ENCODE data around the gene NSUN3. TPM values are rescaled to one million over a fixed set of nuclear protein-coding genes. Genes with fewer than 3 reads are reported as not detected.

The NSUN3 gene
- total and polyA plus RNA-seq, 10 of the 15 experiments (the other 5 are each of a cell fraction or from before 2014, with no cell fraction given) = 9.1 to 20.3 (median 11.7) TPM

GRCh38 chr3:94028093-94028837, 34.6 kb upstream of the NSUN3 start, which contains the start of gene STX19:
TSS of gene STX19 (minus strand) at chr3:94028597. CDS start at chr3:94015269, 13,328 bp downstream.
- Histone ChIP-seq H3K4me1 (ENCODE audit: control insufficient read depth, insufficient read depth, low read length) (no peaks in the 10 kb centered on the region), H3K79me2 (ENCODE audit: control insufficient read depth, insufficient read depth, low read length) (no peaks in the 10 kb centered on the region), H3K36me3 (ENCODE audit: control insufficient read depth in 2 of 2, insufficient read depth in 2 of 2, low read length in 1 of 2) (no peaks in the 10 kb centered on the region), H3K4me2 (ENCODE audit: control insufficient read depth, insufficient read depth) (no peak within 1 kb of the TSS), H4K20me1 (ENCODE audit: control insufficient read depth, insufficient read depth) (no peaks in the 10 kb centered on the region), H2AFZ (ENCODE audit: control insufficient read depth, low read depth, low read length) (no peak within 1 kb of the TSS), H3K4me3 (no peak within 1 kb of the TSS), H3K27ac (ENCODE audit: control insufficient read depth, insufficient read depth) (no peak within 1 kb of the TSS), H3K9me3 (replicated peaks; ENCODE audit: control insufficient read depth, insufficient read depth, low read length) (no peaks in the 10 kb centered on the region), H3K27me3 (replicated peaks in 1 of 2; ENCODE audit: control insufficient read depth in 2 of 2, insufficient read depth in 2 of 2, low read length in 1 of 2) (no peaks in the 10 kb centered on the region), H3K9ac (ENCODE audit: control insufficient read depth, insufficient read depth, low read length) (no peak within 1 kb of the TSS)
- BruUV-seq (replicated peaks) = no TSS peak
- intact Hi-C loops (cut with micrococcal nuclease; ENCODE audit: unreplicated experiment) (no loop called here), in situ Hi-C loops (cut with MboI) (no loop called here)
- no peak for DNase-seq (ENCODE audit: low read depth, low spot score)
- POLR2A ChIA-PET = no interaction called here
- SMC1A ChIA-PET (ENCODE audit: uncharacterized antibody, unreplicated experiment) = interaction anchor here (1.0 to 1.7 kb wide), 5 partner anchors 14 to 42 kb away, joined by 3 to 7 read pairs (median 4); partner anchors contain the start of gene NSUN3
- RAD21 ChIA-PET (ENCODE audit: unreplicated experiment) = interaction anchor here (0.9 to 1.0 kb wide), 2 partner anchors 9 to 259 kb away, joined by 3 read pairs; no protein-coding TSS in a partner anchor
- WGBS (ENCODE audit: insufficient coverage, insufficient replicate concordance, low lambda C conversion rate, missing lambda C conversion rate) = 91% methylated on average over 8 of the region's 8 CpGs
- no peak for FAIRE-seq
- no peak for ATAC-seq
- CTCF ChIA-PET = interaction anchor here (0.8 to 2.1 kb wide), 7 partner anchors 9 to 220 kb away, joined by 3 to 9 read pairs (median 6); no protein-coding TSS in a partner anchor
- TF ChIP-seq FOXK2 (IDR thresholded peaks at IDR 0.05) (no peak), TBL1XR1 (IDR thresholded peaks at IDR 0.05; ENCODE audit: low read depth, low read length) (no peak), RAD51 (IDR thresholded peaks at IDR 0.05) (no peak), HDGF (IDR thresholded peaks at IDR 0.05) (no peak), MEF2B (IDR thresholded peaks at IDR 0.05; ENCODE audit: partially characterized antibody, poor library complexity, severe bottlenecking) (no peak), RCOR1 (conservative IDR thresholded peaks at IDR 0.05; ENCODE audit: low read depth, low read length) (no peak), CHD4 (IDR thresholded peaks at IDR 0.05) (no peak), WRNIP1 (IDR thresholded peaks at IDR 0.05; ENCODE audit: borderline replicate concordance, low read depth, low read length) (no peak), RFX5 (IDR thresholded peaks at IDR 0.05; ENCODE audit: low read depth, low read length) (no peak), FOXM1 (IDR thresholded peaks at IDR 0.05; ENCODE audit: low read depth, low read length) (no peak), RUNX3 (IDR thresholded peaks at IDR 0.05; ENCODE audit: low read length) (no peak), BRCA1 (IDR thresholded peaks at IDR 0.05; ENCODE audit: low read depth, low read length) (no peak), IRF3 (IDR thresholded peaks at IDR 0.05) (no peak), DPF2 (IDR thresholded peaks at IDR 0.05) (no peak), KLF5 (IDR thresholded peaks at IDR 0.05; ENCODE audit: partially characterized antibody) (no peak), EGR1 (IDR thresholded peaks at IDR 0.05; ENCODE audit: borderline replicate concordance in 1 of 2, low read depth in 2 of 2, low read length in 2 of 2) (no peak), SUZ12 (IDR thresholded peaks at IDR 0.05; ENCODE audit: unreplicated experiment) (no peak), BHLHE40 (IDR thresholded peaks at IDR 0.05; ENCODE audit: borderline replicate concordance in 1 of 2, low read depth in 2 of 2, low read length in 1 of 2) (no peak)
- TF ChIP-seq, protein P1, sequence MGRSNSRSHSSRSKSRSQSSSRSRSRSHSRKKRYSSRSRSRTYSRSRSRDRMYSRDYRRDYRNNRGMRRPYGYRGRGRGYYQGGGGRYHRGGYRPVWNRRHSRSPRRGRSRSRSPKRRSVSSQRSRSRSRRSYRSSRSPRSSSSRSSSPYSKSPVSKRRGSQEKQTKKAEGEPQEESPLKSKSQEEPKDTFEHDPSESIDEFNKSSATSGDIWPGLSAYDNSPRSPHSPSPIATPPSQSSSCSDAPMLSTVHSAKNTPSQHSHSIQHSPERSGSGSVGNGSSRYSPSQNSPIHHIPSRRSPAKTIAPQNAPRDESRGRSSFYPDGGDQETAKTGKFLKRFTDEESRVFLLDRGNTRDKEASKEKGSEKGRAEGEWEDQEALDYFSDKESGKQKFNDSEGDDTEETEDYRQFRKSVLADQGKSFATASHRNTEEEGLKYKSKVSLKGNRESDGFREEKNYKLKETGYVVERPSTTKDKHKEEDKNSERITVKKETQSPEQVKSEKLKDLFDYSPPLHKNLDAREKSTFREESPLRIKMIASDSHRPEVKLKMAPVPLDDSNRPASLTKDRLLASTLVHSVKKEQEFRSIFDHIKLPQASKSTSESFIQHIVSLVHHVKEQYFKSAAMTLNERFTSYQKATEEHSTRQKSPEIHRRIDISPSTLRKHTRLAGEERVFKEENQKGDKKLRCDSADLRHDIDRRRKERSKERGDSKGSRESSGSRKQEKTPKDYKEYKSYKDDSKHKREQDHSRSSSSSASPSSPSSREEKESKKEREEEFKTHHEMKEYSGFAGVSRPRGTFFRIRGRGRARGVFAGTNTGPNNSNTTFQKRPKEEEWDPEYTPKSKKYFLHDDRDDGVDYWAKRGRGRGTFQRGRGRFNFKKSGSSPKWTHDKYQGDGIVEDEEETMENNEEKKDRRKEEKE (IDR thresholded peaks at IDR 0.05) = no peak
